ENCODE results near the gene SYAP1.
"Not testable (repeated sequence)": the region's sequence is repeated elsewhere in the genome, so short reads cannot be mapped to it uniquely, and the experiment has no call there.

DNA sequence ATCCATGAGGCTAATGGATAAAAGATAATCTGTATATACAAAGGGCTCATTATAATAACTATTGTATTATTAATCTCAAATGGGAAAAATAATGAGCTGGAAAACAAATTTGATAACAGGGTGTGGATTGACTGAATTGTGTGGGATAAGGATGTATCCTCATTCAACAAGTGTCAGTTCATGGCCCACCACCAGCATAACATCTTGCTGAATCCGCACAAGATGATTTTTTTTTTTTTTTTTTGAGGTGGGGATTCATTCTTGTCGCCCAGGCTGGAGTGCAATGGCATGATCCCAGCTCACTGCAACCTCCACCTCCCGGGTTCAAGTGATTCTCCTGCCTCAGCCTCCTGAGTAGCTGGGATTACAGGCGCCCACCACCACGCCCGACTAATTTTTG is 3.8 kb upstream of the SYAP1 start:
- TF ChIP-seq, protein P1, sequence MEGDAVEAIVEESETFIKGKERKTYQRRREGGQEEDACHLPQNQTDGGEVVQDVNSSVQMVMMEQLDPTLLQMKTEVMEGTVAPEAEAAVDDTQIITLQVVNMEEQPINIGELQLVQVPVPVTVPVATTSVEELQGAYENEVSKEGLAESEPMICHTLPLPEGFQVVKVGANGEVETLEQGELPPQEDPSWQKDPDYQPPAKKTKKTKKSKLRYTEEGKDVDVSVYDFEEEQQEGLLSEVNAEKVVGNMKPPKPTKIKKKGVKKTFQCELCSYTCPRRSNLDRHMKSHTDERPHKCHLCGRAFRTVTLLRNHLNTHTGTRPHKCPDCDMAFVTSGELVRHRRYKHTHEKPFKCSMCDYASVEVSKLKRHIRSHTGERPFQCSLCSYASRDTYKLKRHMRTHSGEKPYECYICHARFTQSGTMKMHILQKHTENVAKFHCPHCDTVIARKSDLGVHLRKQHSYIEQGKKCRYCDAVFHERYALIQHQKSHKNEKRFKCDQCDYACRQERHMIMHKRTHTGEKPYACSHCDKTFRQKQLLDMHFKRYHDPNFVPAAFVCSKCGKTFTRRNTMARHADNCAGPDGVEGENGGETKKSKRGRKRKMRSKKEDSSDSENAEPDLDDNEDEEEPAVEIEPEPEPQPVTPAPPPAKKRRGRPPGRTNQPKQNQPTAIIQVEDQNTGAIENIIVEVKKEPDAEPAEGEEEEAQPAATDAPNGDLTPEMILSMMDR (IDR thresholded peaks at IDR 0.05) = not testable (repeated sequence)
- TF ChIP-seq POLR2A (IDR thresholded peaks at IDR 0.05) = not testable (repeated sequence)

Measured in uterus (tissue), 2 donors.